CD4-positive, alpha-beta T cell treated with Interleukin-10 for 1 hour (primary cell): ENCODE measurements around the gene LCN15.

Experiments used
- DNase-seq: peaks from one replicate; pipeline ENCODE4 v3.0.0-alpha.2; 2020

The LCN15 gene

GRCh38 chr9:136740069-136740468 is 24.2 kb downstream of the LCN15 start:
- DNase-seq: no peak

- DNase-seq: no peak
Measured at GRCh38 chr9:136739509-136739908, 24.8 kb downstream of the LCN15 start.

- no peak for DNase-seq
Measured at GRCh38 chr9:136738960-136739359, 25.4 kb downstream of the LCN15 start.

- DNase-seq: no peak
Measured at GRCh38 chr9:136735812-136736480, 28.4 kb downstream of the LCN15 start.

GRCh38 chr9:136734837-136735496 is 29.4 kb downstream of the LCN15 start:
- DNase-seq: no peak

- no peak for DNase-seq
Measured at GRCh38 chr9:136733611-136734010, 30.7 kb downstream of the LCN15 start.

GRCh38 chr9:136732444-136733178 is 31.7 kb downstream of the LCN15 start:
- no peak for DNase-seq

- DNase-seq: no peak
Measured at GRCh38 chr9:136729926-136730325, 34.4 kb downstream of the LCN15 start.

GRCh38 chr9:136729144-136729543 is 35.2 kb downstream of the LCN15 start:
- no peak for DNase-seq

GRCh38 chr9:136728548-136729123 is 35.7 kb downstream of the LCN15 start:
- DNase-seq: no peak

- DNase-seq: peak; percentile 93
Measured at GRCh38 chr9:136728080-136728547, 36.2 kb downstream of the LCN15 start.

GRCh38 chr9:136726631-136727191 is 37.6 kb downstream of the LCN15 start:
- DNase-seq: peak; percentile 64

- DNase-seq: no peak
Measured at GRCh38 chr9:136726118-136726517, 38.2 kb downstream of the LCN15 start.

- DNase-seq: no peak
Measured at GRCh38 chr9:136725612-136726011, 38.7 kb downstream of the LCN15 start.

GRCh38 chr9:136724772-136725171 is 39.5 kb downstream of the LCN15 start:
- DNase-seq: no peak

- no peak for DNase-seq
Measured at GRCh38 chr9:136723989-136724388, 40.3 kb downstream of the LCN15 start.

GRCh38 chr9:136723362-136723976 is 40.8 kb downstream of the LCN15 start:
- no peak for DNase-seq

- DNase-seq: no peak
Measured at GRCh38 chr9:136722969-136723356, 41.4 kb downstream of the LCN15 start.

GRCh38 chr9:136722093-136722968 is 42.0 kb downstream of the LCN15 start:
- no peak for DNase-seq

- no peak for DNase-seq
Measured at GRCh38 chr9:136721339-136722092, 42.8 kb downstream of the LCN15 start.

GRCh38 chr9:136720898-136721338 is 43.4 kb downstream of the LCN15 start:
- no peak for DNase-seq
